K562 (cell line): ENCODE results near the gene VSIG4. TPM values are rescaled to one million over a fixed set of nuclear protein-coding genes. Genes with fewer than 3 reads are reported as not detected.

Source experiments
- ATF3 ChIP-seq, 2 experiments: fragments of 450-650 bp in 1 of 2; sonication (generic) in 1 of 2; formaldehyde crosslinking in 1 of 2; IDR thresholded peaks in 1 of 2; conservative IDR thresholded peaks in 1 of 2; 2 replicates each; pipeline versions ENCODE4 v1.6.1 to v1.8.1; 2016 to 2023; ENCODE audit warnings: mild to moderate bottlenecking in 2 of 2, moderate library complexity in 2 of 2, inconsistent platforms in 1 of 2, missing genetic modification reagents in 1 of 2
- ATF7 ChIP-seq: fragments of 450-650 bp; IDR thresholded peaks from 2 replicates; pipeline ENCODE4 v1.7.1; 2014; ENCODE audit warnings: mild to moderate bottlenecking, moderate library complexity
- BHLHE40 ChIP-seq: IDR thresholded peaks from 2 replicates; pipeline ENCODE4 v1.6.1; 2011; ENCODE audit warnings: low read length, improper control_type of control experiment
- CHD7 ChIP-seq: fragments of 200-600 bp; sonication (generic); IDR thresholded peaks from one replicate; pipeline ENCODE4 v1.6.1; 2012; ENCODE audit warnings: mild to moderate bottlenecking, low read depth, low read length, inconsistent platforms
- CTBP1 ChIP-seq: fragments of 450-650 bp; IDR thresholded peaks from 2 replicates; pipeline ENCODE4 v1.6.1; 2016; ENCODE audit warnings: borderline replicate concordance
- DPF2 ChIP-seq: fragments of 450-650 bp; IDR thresholded peaks from 2 replicates; pipeline ENCODE4 v1.6.1; 2016
- ELF4 ChIP-seq: fragments of 450-650 bp; formaldehyde crosslinking; IDR thresholded peaks from 2 replicates; pipeline ENCODE4 v1.4.0; 2022; ENCODE audit warnings: missing genetic modification characterization
- HNRNPL ChIP-seq: fragments of 200-400 bp; formaldehyde crosslinking; IDR thresholded peaks from 2 replicates; pipeline ENCODE4 v1.6.1; 2017; ENCODE audit warnings: low read depth, mild to moderate bottlenecking, low read length
- MAFG ChIP-seq: fragments of 450-650 bp; conservative IDR thresholded peaks from 2 replicates; pipeline ENCODE4 v1.6.1; 2016; ENCODE audit warnings: missing genetic modification characterization, missing compliant biosample characterization
- MCM3 ChIP-seq: fragments of 450-650 bp; IDR thresholded peaks from 2 replicates; pipeline ENCODE4 v1.6.1; 2016
- MYNN ChIP-seq, 2 experiments: sonication (generic); formaldehyde crosslinking in 1 of 2; IDR thresholded peaks; 2 replicates each; pipeline versions ENCODE4 v1.5.0 to v1.6.1; 2016 to 2020; ENCODE audit warnings: antibody characterized with exemption in 1 of 2, missing genetic modification reagents in 1 of 2
- NR1H2 ChIP-seq: sonication (generic); formaldehyde crosslinking; IDR thresholded peaks from 2 replicates; pipeline ENCODE4 v1.4.0; 2020; ENCODE audit warnings: mild to moderate bottlenecking, missing genetic modification reagents
- THRAP3 ChIP-seq: fragments of 450-650 bp; IDR thresholded peaks from 2 replicates; pipeline ENCODE4 v1.6.1; 2016; ENCODE audit warnings: mild to moderate bottlenecking, inconsistent platforms, borderline replicate concordance
- USF1 ChIP-seq: sonication (generic); formaldehyde crosslinking; IDR thresholded peaks from 2 replicates; pipeline ENCODE4 v1.9.0; 2022; ENCODE audit warnings: mild to moderate bottlenecking, missing genetic modification reagents
- ZEB2 ChIP-seq: fragments of 450-650 bp; IDR thresholded peaks from 2 replicates; pipeline ENCODE4 v1.6.1; 2016
- ZNF282 ChIP-seq: sonication (generic); formaldehyde crosslinking; IDR thresholded peaks from 2 replicates; pipeline ENCODE4 v1.8.1; 2023; ENCODE audit warnings: missing genetic modification reagents
- ZNF408 ChIP-seq: fragments of 250-450 bp; sonication (Bioruptor Pico); IDR thresholded peaks from 2 replicates; pipeline ENCODE4 v1.4.0; 2020; ENCODE audit warnings: low read depth, mild to moderate bottlenecking, moderate library complexity
- polyA plus RNA-seq, 8 experiments: library from polyadenylated mRNA; depleted of rRNA in 4 of 8; stranded (reverse) in 5 of 8; unstranded in 3 of 8; fragments of >200 nt; fragmentation: Nextera tagmentation in 2 of 8; fragmentation: Illumina TruSeq in 1 of 8; extraction: Ambion mirVana in 2 of 8; extraction: Trizol in 1 of 8; gene quantifications; 2 replicates each; pipeline versions ENCODE4 v1.2.1 to v1.2.3, GENCODE V29; 2011 to 2014; ENCODE audit warnings: inconsistent platforms in 1 of 8, missing spikeins in 1 of 8
- total RNA-seq, 7 experiments: library from RNA; depleted of rRNA in 6 of 7; stranded (reverse); fragments of >200 nt in 6 of 7; fragmentation: Illumina TruSeq in 2 of 7; extraction: Trizol in 2 of 7; gene quantifications; 2 replicates each; pipeline versions ENCODE4 v1.2.1 to v1.2.3, GENCODE V29; 2011 to 2021; ENCODE audit warnings: low replicate concordance in 1 of 7

VSIG4 gene
- total and polyA plus RNA-seq, 9 of the 15 experiments (the other 6 are each of a cell fraction or from before 2014, with no cell fraction given), result 0.22 to 1.6 (median 0.46) TPM; not detected in 1

GRCh38 chrX:66015152-66015831 is 24.6 kb downstream of the VSIG4 start (continued):
- TF ChIP-seq CHD7 (no peak), MAFG (tag) (no peak), CTBP1 (peak; percentile 69), THRAP3 (no peak), ZEB2 (peak; percentile 84), USF1 (no peak), ATF7 (peak; percentile 46), ELF4 (CRISPR knock-in tag) (no peak), ZNF408 (CRISPR knock-in tag) (no peak), MCM3 (no peak), BHLHE40 (peak; percentile 12; the same call in 1 of the 2 replicates), MYNN (IDR thresholded peaks at IDR 0.05) (peak; percentile 55; the same call in 1 of the 2 replicates), MYNN (CRISPR knock-in tag; IDR thresholded peaks at IDR 0.05) (no peak), HNRNPL (no peak), NR1H2 (no peak), ZNF282 (CRISPR knock-in tag) (no peak), DPF2 (peak; percentile 65), ATF3 (IDR thresholded peaks at IDR 0.05) (no peak), ATF3 (CRISPR knock-in tag; conservative IDR thresholded peaks at IDR 0.05) (no peak)
